Gastroesophageal sphincter (tissue), 4 donors: ENCODE results near the gene DDIT4. TPM values are rescaled to one million over a fixed set of nuclear protein-coding genes. Genes with fewer than 3 reads are reported as not detected.
A peak's percentile ranks its signal among the peaks of the same experiment; 100 is the strongest.

Source experiments
- ATAC-seq: fragments of 150-250 bp; one replicate; pipeline ENCODE4 v1.9.1; 2016; ENCODE audit warnings: mild to moderate bottlenecking, moderate library complexity
- H3K27ac ChIP-seq, 4 donors: fragments of 200-600 bp; sonication (generic) in 3 of 4; 1 replicate in 3 of 4; 2 replicates in 1 of 4; pipeline ENCODE4 v1.5.1; 2016 to 2019
- H3K27me3 ChIP-seq: fragments of 200-600 bp; sonication (generic); one replicate; pipeline ENCODE4 v1.5.1; 2019
- H3K36me3 ChIP-seq, 2 donors: fragments of 200-600 bp; sonication (generic); one replicate each; pipeline ENCODE4 v1.5.1; 2019; ENCODE audit warnings: control low read depth in 1 of 2
- H3K4me1 ChIP-seq, 3 donors: fragments of 200-600 bp; sonication (generic); 1 replicate in 2 of 3; 2 replicates in 1 of 3; pipeline ENCODE4 v1.5.1; 2016 to 2019; ENCODE audit warnings: control low read depth in 2 of 3
- H3K4me3 ChIP-seq, 2 donors: fragments of 200-600 bp; sonication (generic); one replicate each; pipeline ENCODE4 v1.5.1; 2019; ENCODE audit warnings: mild to moderate bottlenecking in 1 of 2, moderate library complexity in 1 of 2
- H3K9me3 ChIP-seq, 3 donors: fragments of 200-600 bp; sonication (generic); one replicate each; pipeline ENCODE4 v1.5.1; 2017 to 2019; ENCODE audit warnings: control low read depth in 2 of 3
- EP300 ChIP-seq: sonication (generic); formaldehyde crosslinking; IDR thresholded peaks from one replicate; pipeline ENCODE4 v1.6.1; 2017; ENCODE audit warnings: antibody characterized with exemption, mild to moderate bottlenecking
- POLR2A ChIP-seq, 2 donors: fragments of 450-650 bp; IDR thresholded peaks; one replicate each; pipeline ENCODE4 v1.6.1; 2017; ENCODE audit warnings: antibody characterized with exemption in 2 of 2, mild to moderate bottlenecking in 2 of 2, moderate library complexity in 1 of 2
- POLR2AphosphoS5 ChIP-seq: sonication (generic); formaldehyde crosslinking; IDR thresholded peaks from one replicate; pipeline ENCODE4 v1.6.1; 2017; ENCODE audit warnings: antibody characterized with exemption
- WGBS, 2 donors: methylation state at CpG; one replicate each; pipeline ENCODE4 v1.1.5; 2018; ENCODE audit warnings: low coverage in 1 of 2; 5-methylcytosine and 5-hydroxymethylcytosine counted together
- total RNA-seq, 4 donors: library from RNA; depleted of rRNA; stranded (reverse); fragments of >200 nt; gene quantifications; one replicate each; pipeline ENCODE4 v1.1.0, GENCODE V29; 2016
- TF ChIP-seq, protein P1 (sequence below), 4 experiments: fragments of 200-600 bp in 2 of 4; fragments of 450-650 bp in 2 of 4; sonication (generic) in 1 of 4; IDR thresholded peaks; one replicate each; pipeline ENCODE4 v1.5.1; 2017 to 2019; ENCODE audit warnings: antibody characterized with exemption in 4 of 4, mild to moderate bottlenecking in 2 of 4, moderate library complexity in 2 of 4

The DDIT4 gene
- total RNA-seq, 4 donors from 2014 or later: 129 to 189 (median 133) TPM

GRCh38 chr10:72322280-72323058 is 48.7 kb downstream of the DDIT4 start:
- Histone ChIP-seq H3K4me3 (no peak overlapping the region), H3K9me3 (no peaks in the 10 kb centered on the region), H3K4me1 (peaks cover 0 to 61% (median 33%) of the 10 kb centered on the region in 3 donors), H3K36me3 (no peaks in the 10 kb centered on the region), H3K27ac (peak overlapping the region in 1 of 4 donors; percentile 21), H3K27me3 (no peaks in the 10 kb centered on the region)
- TF ChIP-seq, protein P1, sequence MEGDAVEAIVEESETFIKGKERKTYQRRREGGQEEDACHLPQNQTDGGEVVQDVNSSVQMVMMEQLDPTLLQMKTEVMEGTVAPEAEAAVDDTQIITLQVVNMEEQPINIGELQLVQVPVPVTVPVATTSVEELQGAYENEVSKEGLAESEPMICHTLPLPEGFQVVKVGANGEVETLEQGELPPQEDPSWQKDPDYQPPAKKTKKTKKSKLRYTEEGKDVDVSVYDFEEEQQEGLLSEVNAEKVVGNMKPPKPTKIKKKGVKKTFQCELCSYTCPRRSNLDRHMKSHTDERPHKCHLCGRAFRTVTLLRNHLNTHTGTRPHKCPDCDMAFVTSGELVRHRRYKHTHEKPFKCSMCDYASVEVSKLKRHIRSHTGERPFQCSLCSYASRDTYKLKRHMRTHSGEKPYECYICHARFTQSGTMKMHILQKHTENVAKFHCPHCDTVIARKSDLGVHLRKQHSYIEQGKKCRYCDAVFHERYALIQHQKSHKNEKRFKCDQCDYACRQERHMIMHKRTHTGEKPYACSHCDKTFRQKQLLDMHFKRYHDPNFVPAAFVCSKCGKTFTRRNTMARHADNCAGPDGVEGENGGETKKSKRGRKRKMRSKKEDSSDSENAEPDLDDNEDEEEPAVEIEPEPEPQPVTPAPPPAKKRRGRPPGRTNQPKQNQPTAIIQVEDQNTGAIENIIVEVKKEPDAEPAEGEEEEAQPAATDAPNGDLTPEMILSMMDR (IDR thresholded peaks at IDR 0.05): no peak
- TF ChIP-seq POLR2AphosphoS5 (no peak), POLR2A (IDR thresholded peaks at IDR 0.05) (no peak), EP300 (no peak)
- no peak for ATAC-seq
- WGBS, 2 donors: 94 to 100% methylated on average over 1 to 3 of the region's 16 CpGs

DNA sequence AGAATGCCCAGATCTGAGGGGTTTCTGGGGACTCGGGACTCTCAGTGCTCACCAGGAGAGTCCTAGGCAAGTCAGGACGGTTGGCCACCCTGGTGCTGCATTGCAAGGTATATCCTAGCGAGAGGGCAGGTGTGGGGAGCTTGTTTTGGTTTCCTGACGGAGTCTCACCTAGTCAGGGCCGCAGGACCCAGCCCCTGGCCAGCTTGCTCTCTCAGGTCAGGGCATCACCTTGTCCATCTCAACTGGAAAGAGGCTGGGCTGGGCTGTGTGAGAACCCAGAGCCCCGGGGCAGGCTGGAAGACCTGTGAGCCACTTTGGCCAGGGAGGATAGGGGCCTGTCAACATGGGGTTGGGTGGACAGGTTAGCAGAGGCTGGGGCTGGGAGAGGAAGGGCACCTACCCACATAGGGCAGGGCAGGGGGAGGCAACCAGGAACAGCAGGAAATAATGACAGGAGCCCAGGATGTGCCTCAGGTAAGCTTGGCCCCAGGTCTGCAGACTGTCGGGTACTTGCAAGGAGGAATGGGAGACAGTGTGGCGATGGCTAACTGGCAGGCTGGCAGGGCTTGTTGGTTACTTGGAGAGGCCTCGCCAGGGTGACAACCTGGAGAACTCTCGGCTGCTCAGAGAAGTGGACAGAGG is 49.5 kb downstream of the DDIT4 start:
- Histone ChIP-seq H3K4me1 (peaks cover 0 to 63% (median 37%) of the 10 kb centered on the region in 3 donors), H3K9me3 (no peaks in the 10 kb centered on the region), H3K36me3 (no peaks in the 10 kb centered on the region), H3K4me3 (no peak overlapping the region), H3K27me3 (no peaks in the 10 kb centered on the region), H3K27ac (peak overlapping the region in 1 of 4 donors; percentile 29)
- ATAC-seq: no peak
- no peak for TF ChIP-seq POLR2AphosphoS5
- 95 to 97% methylated on average over 3 to 4 of the region's 10 CpGs for WGBS, 2 donors

GRCh38 chr10:72323771-72324191 is 50.1 kb downstream of the DDIT4 start:
- no CpG with 5 or more reads among the region's 12 CpGs for WGBS, 2 donors
- no peak for ATAC-seq
- peaks cover 0 to 63% (median 36%) of the 10 kb centered on the region in 3 donors for H3K4me1 ChIP-seq
- H3K4me3 ChIP-seq: no peak overlapping the region
- TF ChIP-seq POLR2AphosphoS5: no peak
- TF ChIP-seq, protein P1 (IDR thresholded peaks at IDR 0.05): no peak
- TF ChIP-seq POLR2A (IDR thresholded peaks at IDR 0.05): no peak
- TF ChIP-seq EP300: no peak
- peak overlapping the region in 1 of 4 donors; percentile 29 for H3K27ac ChIP-seq
- H3K9me3 ChIP-seq: no peaks in the 10 kb centered on the region
- H3K27me3 ChIP-seq: no peaks in the 10 kb centered on the region
- no peaks in the 10 kb centered on the region for H3K36me3 ChIP-seq

Other genes starting within 250 kb of the DDIT4 start
- gene SPOCK2, start 185.4 kb upstream of the DDIT4 start, total RNA-seq: 1 to 10 TPM; 6.2 to 9.2 (median 7.9) TPM
- 100 to 1,000 TPM; 133 to 196 (median 156) TPM for gene ANAPC16, start 57.9 kb upstream of the DDIT4 start, total RNA-seq
- gene ASCC1, start 57.6 kb upstream of the DDIT4 start, total RNA-seq: 10 to 100 TPM; 24.4 to 42.4 (median 35.2) TPM
- 10 to 100 TPM; 28.6 to 43.0 (median 33.4) TPM for gene DNAJB12, start 81.0 kb downstream of the DDIT4 start, total RNA-seq